DOHH2 (cell line): ENCODE measurements around the gene SMIM17.

Experiments
- H3F3A ChIP-seq: fragments of 200-600 bp; sonication (generic), shearing (Covaris generic); 2 replicates; pipeline ENCODE4 v1.6.0; 2016; ENCODE audit warnings: antibody characterized with exemption, mild to moderate bottlenecking; ENCODE audit not compliant: control insufficient read depth, insufficient read depth
- H3K27ac ChIP-seq: fragments of 200-600 bp; sonication (generic); 2 replicates; pipeline ENCODE4 v1.5.1; 2014; ENCODE audit warnings: low read depth, mild to moderate bottlenecking, low read length, moderate library complexity
- H3K27me3 ChIP-seq: fragments of 200-600 bp; sonication (generic); 2 replicates; pipeline ENCODE4 v1.6.1; 2014; ENCODE audit warnings: mild to moderate bottlenecking, low read length, mixed read lengths; ENCODE audit not compliant: control insufficient read depth
- H3K36me3 ChIP-seq: fragments of 200-600 bp; sonication (generic); 2 replicates; pipeline ENCODE4 v1.6.1; 2014; ENCODE audit warnings: mild to moderate bottlenecking, low read length, moderate library complexity, mixed read lengths; ENCODE audit not compliant: control insufficient read depth
- H3K4me1 ChIP-seq: fragments of 200-600 bp; sonication (generic); 2 replicates; pipeline ENCODE4 v1.6.1; 2014; ENCODE audit warnings: mild to moderate bottlenecking, low read length, mixed read lengths; ENCODE audit not compliant: control insufficient read depth
- H3K4me2 ChIP-seq: fragments of 200-600 bp; sonication (generic); 2 replicates; pipeline ENCODE4 v1.6.0; 2014; ENCODE audit warnings: mild to moderate bottlenecking, low read length, moderate library complexity
- H3K4me3 ChIP-seq: fragments of 200-600 bp; sonication (generic); 2 replicates; pipeline ENCODE4 v1.5.1; 2014; ENCODE audit warnings: mild to moderate bottlenecking, low read length, mixed read lengths
- H3K79me2 ChIP-seq: fragments of 200-600 bp; sonication (generic); 2 replicates; pipeline ENCODE4 v1.6.1; 2014; ENCODE audit warnings: mild to moderate bottlenecking, low read length, mixed read lengths; ENCODE audit not compliant: control insufficient read depth
- H3K9me2 ChIP-seq: fragments of 200-600 bp; sonication (generic); replicated peaks from 2 replicates; pipeline ENCODE4 v1.6.1; 2014; ENCODE audit warnings: mild to moderate bottlenecking, low read length, mixed read lengths; ENCODE audit not compliant: control insufficient read depth
- H3K9me3 ChIP-seq: fragments of 200-600 bp; sonication (generic); 2 replicates; pipeline ENCODE4 v1.6.1; 2014; ENCODE audit warnings: antibody characterized with exemption, low read length, mixed read lengths; ENCODE audit not compliant: control insufficient read depth, insufficient read depth
- H4K20me1 ChIP-seq: fragments of 200-600 bp; sonication (generic); 2 replicates; pipeline ENCODE4 v1.6.0; 2014; ENCODE audit warnings: low read depth, mild to moderate bottlenecking, antibody characterized with exemption, low read length, moderate library complexity; ENCODE audit not compliant: control insufficient read depth, insufficient read depth
- EZH2phosphoT487 ChIP-seq: fragments of 200-600 bp; sonication (generic); IDR thresholded peaks from 2 replicates; pipeline ENCODE4 v1.6.1; 2017; ENCODE audit warnings: borderline replicate concordance, mild to moderate bottlenecking, antibody characterized with exemption, low read length, moderate library complexity, mixed read lengths
- TF ChIP-seq, protein P1 (sequence below): fragments of 200-600 bp; sonication (generic); IDR thresholded peaks from one replicate; pipeline ENCODE4 v1.5.1; 2014; ENCODE audit warnings: antibody characterized with exemption, mild to moderate bottlenecking, low read depth, low read length; ENCODE audit not compliant: poor library complexity, severe bottlenecking

The SMIM17 gene

DNA sequence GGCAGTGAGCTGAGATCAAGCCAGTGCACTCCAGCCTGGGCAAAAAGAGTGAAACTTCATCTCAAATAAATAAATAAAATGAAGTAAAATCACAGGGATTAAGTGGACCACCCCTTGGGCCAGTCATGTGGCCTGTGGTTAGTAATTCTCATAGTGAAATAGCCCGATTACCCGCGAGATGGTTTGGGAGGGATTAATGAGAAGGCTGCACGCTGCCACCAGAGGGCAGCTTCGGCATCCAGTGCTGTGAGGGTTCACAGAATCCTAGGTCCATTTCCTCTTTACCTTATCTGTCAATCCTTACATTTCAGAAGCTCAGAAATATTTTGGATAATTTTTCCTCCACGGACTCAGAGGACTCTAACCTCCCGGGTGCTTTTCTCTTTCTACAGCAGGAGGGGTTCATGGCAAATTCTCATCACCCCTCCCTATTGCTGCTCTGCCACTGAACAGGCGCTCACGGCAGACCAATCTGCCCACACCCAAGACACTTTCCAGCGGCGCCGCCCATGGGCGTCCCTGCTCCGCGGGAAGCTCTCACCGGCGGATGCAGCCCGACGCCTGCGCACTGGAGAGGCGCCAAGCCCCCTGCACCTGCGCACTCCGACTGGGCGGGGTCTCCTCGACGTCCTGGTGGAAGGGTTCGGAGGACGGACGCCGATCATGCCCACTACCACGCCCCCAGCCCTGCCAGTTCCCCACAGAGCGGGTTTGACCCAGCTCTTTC is 17.6 kb downstream of the SMIM17 start:
- TF ChIP-seq, protein P1, sequence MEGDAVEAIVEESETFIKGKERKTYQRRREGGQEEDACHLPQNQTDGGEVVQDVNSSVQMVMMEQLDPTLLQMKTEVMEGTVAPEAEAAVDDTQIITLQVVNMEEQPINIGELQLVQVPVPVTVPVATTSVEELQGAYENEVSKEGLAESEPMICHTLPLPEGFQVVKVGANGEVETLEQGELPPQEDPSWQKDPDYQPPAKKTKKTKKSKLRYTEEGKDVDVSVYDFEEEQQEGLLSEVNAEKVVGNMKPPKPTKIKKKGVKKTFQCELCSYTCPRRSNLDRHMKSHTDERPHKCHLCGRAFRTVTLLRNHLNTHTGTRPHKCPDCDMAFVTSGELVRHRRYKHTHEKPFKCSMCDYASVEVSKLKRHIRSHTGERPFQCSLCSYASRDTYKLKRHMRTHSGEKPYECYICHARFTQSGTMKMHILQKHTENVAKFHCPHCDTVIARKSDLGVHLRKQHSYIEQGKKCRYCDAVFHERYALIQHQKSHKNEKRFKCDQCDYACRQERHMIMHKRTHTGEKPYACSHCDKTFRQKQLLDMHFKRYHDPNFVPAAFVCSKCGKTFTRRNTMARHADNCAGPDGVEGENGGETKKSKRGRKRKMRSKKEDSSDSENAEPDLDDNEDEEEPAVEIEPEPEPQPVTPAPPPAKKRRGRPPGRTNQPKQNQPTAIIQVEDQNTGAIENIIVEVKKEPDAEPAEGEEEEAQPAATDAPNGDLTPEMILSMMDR: peak; percentile 19
- TF ChIP-seq EZH2phosphoT487: no peak
- Histone ChIP-seq H3K27ac (no peak overlapping the region), H3K36me3 (no peaks in the 10 kb centered on the region), H3K9me3 (peaks cover 22% of the 10 kb centered on the region; the same call in 1 of the 2 replicates), H3F3A (no peaks in the 10 kb centered on the region), H3K4me1 (no peaks in the 10 kb centered on the region), H3K27me3 (no peaks in the 10 kb centered on the region), H3K9me2 (no peaks in the 10 kb centered on the region), H3K79me2 (no peaks in the 10 kb centered on the region), H4K20me1 (no peaks in the 10 kb centered on the region), H3K4me3 (no peak overlapping the region), H3K4me2 (no peak overlapping the region)

DNA sequence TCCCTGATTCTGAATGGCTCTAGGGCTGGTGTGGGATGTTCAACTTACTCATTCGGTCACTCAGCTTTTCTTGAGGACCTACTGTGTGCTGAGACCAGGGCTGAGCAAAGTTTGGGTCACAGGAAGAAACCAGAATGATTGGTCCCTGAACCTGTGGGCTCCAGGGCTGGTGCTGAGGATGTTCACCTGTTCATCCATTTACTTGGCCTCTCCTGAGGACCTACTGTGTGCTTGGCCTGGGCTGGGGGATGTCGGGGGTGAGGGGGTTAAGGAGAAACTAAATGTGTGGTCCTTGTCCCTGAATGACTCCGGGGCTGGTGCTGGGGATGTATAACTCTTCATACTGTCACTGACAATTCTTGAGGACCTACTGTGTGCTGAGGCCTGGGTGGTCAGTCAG is 18.3 kb downstream of the SMIM17 start:
- no peak overlapping the region for H3K4me2 ChIP-seq
- no peak overlapping the region for H3K27ac ChIP-seq
- H3K9me2 ChIP-seq: no peaks in the 10 kb centered on the region
- no peaks in the 10 kb centered on the region for H3K36me3 ChIP-seq
- peaks cover 22% of the 10 kb centered on the region; the same call in 1 of the 2 replicates for H3K9me3 ChIP-seq
- no peaks in the 10 kb centered on the region for H4K20me1 ChIP-seq
- no peaks in the 10 kb centered on the region for H3K79me2 ChIP-seq
- no peak overlapping the region for H3K4me3 ChIP-seq
- TF ChIP-seq, protein P1: no peak
- TF ChIP-seq EZH2phosphoT487: no peak
- H3K4me1 ChIP-seq: no peaks in the 10 kb centered on the region
- H3F3A ChIP-seq: no peaks in the 10 kb centered on the region
- H3K27me3 ChIP-seq: no peaks in the 10 kb centered on the region

DNA sequence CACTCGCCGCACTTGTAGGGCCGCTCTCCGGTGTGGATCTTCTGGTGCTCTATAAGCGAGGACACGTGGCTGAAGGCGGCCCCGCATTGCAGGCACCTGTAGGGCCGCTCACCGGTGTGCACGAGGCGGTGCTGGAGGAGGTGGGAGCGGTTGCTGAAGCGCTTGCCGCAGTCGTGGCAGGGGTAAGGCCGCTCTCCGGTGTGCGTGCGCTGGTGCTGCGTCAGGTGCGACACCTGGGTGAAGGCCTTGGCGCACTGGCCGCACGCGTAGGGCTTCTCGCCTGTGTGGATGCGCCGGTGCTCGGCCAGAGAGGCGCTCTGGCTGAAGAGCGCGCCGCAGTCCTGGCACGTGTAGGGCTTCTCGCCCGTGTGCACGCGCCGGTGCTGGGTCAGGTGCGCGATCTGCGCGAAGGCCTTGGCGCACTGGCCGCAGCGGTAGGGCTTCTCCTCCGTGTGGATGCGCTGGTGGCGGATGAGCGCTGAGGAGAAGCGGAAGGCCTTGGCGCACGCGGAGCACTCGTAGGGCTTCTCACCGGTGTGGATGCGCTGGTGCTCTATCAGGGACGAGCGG is 21.1 kb downstream of the SMIM17 start:
- no peaks in the 10 kb centered on the region for H3K79me2 ChIP-seq
- H3K27ac ChIP-seq: no peak overlapping the region
- no peak overlapping the region for H3K4me2 ChIP-seq
- H3F3A ChIP-seq: no peaks in the 10 kb centered on the region
- H3K4me3 ChIP-seq: no peak overlapping the region
- TF ChIP-seq, protein P1: no peak
- TF ChIP-seq EZH2phosphoT487: no peak
- H3K9me2 ChIP-seq: no peaks in the 10 kb centered on the region
- peaks cover 22% of the 10 kb centered on the region; the same call in 1 of the 2 replicates for H3K9me3 ChIP-seq
- H3K4me1 ChIP-seq: no peaks in the 10 kb centered on the region
- H3K36me3 ChIP-seq: no peaks in the 10 kb centered on the region
- H4K20me1 ChIP-seq: no peaks in the 10 kb centered on the region
- no peaks in the 10 kb centered on the region for H3K27me3 ChIP-seq
